Adrenal gland (tissue), 5 donors: ENCODE results near the gene RSPO3.

Experiments used
- CTCF ChIP-seq, 6 experiments: fragments of 450-650 bp in 4 of 6; fragments of 200-600 bp in 2 of 6; sonication (generic) in 1 of 6; IDR thresholded peaks; 1 replicate in 5 of 6; 2 replicates in 1 of 6; pipeline versions ENCODE4 v1.5.1 to v1.8.0; 2016 to 2021; ENCODE audit warnings: antibody characterized with exemption in 6 of 6, mild to moderate bottlenecking in 2 of 6, moderate library complexity in 1 of 6
- POLR2A ChIP-seq, 2 donors: fragments of 450-650 bp; IDR thresholded peaks; one replicate each; pipeline ENCODE4 v1.6.1; 2017; ENCODE audit warnings: antibody characterized with exemption in 2 of 2, mild to moderate bottlenecking in 2 of 2, moderate library complexity in 1 of 2
- donor health status: DM: no; HTN: no; CAD: no.

GRCh38 chr6:127212376-127212775, 93.9 kb downstream of the RSPO3 start:
- TF ChIP-seq CTCF (IDR thresholded peaks at IDR 0.05) (no peak), POLR2A (IDR thresholded peaks at IDR 0.05) (no peak)
